Activated gamma-delta T cell treated with Interleukin-2 at 50 U/mL for 16 hours (primary cell): Measurements from ENCODE around the gene ABCD3.
"Not testable (repeated sequence)": the region's sequence is repeated elsewhere in the genome, so short reads cannot be mapped to it uniquely, and the experiment has no call there.

ENCODE experiments used
- DNase-seq: peaks from one replicate; pipeline ENCODE4 v3.0.0-alpha.2; 2020

Gene ABCD3

GRCh38 chr1:94553931-94554330, 135.7 kb downstream of the ABCD3 start:
- DNase-seq, result no peak

DNA sequence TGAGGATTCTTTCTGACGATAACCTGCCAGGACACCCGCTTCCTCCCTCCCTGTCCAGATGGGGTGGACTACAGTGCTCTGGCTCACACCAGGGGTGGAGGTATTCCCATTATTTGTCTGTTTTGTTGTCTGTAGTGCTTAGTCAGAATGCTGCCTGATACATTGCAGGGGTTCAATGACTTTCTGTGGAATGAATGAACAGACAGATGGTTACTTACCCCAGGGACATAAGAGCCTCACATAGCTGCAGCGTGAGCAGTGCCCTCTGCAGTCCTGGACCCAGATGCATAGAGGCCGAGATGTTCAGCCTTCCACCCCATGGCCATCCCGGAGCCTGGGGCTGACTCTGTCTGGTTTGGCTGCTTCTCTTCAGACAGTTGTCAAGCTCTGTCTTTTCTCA, 136.4 kb downstream of the ABCD3 start:
- DNase-seq, result no peak

DNA sequence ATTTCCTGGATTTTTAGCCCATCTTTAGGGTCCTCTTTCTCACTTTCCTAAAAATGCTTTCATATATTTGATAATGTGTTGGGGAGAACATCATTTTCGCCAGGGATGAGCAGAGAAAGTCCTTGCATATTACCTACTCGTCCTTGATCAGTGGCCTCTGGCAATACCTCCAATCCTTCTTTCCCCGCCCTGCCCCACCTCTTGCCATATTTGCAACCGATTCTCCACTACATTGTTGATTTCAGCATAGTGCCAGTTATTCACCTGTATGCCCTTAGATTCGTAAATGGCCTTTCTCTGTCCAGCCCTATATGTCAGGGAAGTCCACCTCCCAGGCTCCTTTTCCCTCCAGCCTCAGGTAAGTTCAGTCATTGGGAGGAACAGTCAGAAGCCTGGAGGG, 136.9 kb downstream of the ABCD3 start:
- DNase-seq, result no peak

DNA sequence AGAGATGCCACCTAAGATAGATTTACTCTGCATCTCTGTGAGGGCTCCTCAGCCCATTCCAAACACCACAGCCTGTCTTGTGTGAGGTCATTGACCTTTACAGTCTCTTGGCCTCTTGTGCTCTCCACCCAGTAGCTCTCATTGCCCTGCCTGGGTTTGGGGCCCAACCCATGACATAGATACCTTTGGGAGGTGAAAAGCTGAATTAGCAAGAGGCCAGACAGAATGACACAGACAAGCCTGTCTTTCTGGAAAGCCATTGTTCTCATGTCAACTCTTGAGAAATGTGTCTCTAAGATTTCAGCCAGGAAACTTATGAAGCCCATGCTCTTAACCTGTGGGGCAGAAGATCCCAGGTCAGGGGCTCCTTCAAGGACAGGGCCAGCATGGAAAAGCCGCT, 141.7 kb downstream of the ABCD3 start:
- no peak for DNase-seq

GRCh38 chr1:94560333-94560732, 142.1 kb downstream of the ABCD3 start:
- DNase-seq, result no peak

- DNase-seq, result no peak
Observed at GRCh38 chr1:94562519-94563260, 144.5 kb downstream of the ABCD3 start.

DNA sequence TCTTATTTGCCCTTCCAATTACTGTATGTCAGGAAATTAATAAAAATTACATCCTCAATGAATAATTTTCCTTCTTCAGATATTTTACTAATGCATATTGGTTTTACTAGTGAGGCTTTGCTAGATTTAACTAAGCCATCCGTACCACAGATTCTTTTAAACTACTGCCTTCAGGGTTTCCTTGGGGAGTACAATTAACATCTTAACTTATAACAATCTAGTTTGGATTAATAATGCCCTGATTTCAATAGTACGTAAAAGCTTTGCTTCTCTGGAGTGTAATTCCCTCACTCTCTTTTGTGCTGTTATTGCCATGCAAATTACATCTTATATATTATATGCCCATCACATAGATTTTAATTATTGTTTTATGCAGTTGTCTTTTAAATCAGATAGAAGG, 147.7 kb downstream of the ABCD3 start:
- no peak for DNase-seq

GRCh38 chr1:94566436-94566835, 148.2 kb downstream of the ABCD3 start:
- DNase-seq, result not testable (repeated sequence)

DNA sequence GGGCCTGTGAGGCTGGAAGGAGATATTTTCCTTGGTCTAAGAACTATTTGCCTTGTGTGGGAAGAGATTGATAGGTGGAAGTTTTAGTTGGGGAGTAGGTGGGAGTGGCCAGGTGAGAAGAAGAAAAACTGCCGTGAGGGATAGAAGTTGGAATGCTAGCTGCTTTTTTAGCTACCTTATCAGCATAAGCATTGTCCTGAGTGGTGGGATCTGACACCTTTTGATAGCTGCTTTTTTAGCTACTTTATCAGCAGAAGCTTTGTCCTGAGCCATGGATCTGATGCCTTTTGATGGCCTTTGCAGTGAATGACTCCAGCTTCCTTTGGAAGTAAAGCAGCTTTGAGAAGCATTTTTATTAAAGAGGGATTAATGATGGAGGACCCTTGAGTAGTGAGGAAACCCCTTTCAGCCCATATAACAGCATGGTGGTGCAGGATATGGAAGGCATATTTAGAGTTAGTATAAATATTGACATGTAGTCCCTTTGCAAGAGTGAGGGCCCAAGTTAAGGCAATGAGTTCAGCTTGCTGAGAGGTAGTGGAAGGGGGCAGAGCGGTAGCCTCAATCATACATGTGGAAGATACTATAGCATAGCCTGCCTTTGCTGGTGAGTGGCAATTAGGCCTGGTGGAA, 149.9 kb downstream of the ABCD3 start:
- not testable (repeated sequence) for DNase-seq
